Measurements from ENCODE around the gene ZNF766.

- no peak for TF ChIP-seq POLR2A (IDR thresholded peaks at IDR 0.05; ENCODE audit: low read length)
- TF ChIP-seq CTCF (IDR thresholded peaks at IDR 0.05) = no peak
- no peak for TF ChIP-seq CBX8 (IDR thresholded peaks at IDR 0.05)
Observed at GRCh38 chr19:52221831-52222375, 47.5 kb upstream of the ZNF766 start.
